Measurements from ENCODE around the gene NCF2.

Gene NCF2

DNA sequence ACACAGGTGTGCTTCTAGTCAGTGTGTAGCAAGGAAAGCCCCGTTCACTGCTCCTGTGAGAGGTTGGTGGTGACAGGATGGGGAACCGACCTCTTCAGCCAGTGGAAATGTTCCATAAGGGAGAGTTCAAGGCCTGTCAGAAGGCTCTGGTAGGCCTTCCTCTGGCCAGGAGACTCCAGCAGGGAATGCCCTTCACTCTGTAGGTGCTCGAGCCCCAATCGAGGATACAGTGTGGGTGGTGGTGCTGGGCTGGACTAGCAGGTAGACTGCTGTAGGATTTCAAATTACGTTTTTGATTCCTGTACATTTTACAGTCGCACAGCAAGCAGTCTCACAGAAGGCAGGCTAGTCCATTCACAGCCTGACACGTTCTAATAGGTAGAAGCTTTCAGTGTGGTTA, 37.8 kb downstream of the NCF2 start:
- no peak for DNase-seq (ENCODE audit: low read depth)

DNA sequence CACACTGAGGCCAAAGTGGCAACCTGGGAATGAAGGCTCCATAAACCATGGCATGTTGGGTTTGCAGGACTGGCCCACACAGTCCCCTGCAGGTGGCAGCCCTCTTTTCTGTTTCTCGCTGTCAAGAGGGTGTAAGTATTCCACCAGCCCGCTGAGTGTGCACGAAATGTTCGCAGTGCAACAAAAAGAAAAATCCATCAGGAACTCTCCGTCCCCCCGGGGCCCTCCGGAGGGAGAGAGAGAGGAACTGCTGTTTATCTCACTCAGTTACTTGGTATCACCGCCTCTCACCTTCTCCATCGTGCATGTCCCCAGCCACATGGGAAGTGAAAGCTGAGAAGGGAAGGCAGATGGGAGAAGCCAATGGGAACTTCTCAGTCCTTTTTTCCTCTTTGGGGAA, 38.3 kb downstream of the NCF2 start:
- DNase-seq (ENCODE audit: low read depth): no peak

DNA sequence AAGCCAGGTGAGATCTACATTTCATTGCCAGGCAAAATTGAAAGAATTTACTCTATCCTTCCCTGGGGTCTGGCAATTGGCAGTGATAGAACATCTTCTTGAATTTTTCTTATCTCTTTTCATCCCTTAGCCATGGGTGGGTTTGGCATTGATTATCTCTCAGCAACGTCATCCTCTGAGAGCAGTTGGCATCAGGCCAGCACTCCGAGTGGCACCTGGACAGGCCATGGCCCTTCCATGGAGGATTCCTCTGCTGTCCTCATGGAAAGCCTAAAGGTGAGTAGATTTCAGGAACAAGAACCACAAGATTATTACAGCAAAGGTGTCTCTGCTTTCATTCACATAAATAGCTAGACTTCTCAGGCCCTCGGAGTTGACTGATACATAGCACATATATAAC, 39.3 kb downstream of the NCF2 start:
- no peak for DNase-seq (ENCODE audit: low read depth)

DNA sequence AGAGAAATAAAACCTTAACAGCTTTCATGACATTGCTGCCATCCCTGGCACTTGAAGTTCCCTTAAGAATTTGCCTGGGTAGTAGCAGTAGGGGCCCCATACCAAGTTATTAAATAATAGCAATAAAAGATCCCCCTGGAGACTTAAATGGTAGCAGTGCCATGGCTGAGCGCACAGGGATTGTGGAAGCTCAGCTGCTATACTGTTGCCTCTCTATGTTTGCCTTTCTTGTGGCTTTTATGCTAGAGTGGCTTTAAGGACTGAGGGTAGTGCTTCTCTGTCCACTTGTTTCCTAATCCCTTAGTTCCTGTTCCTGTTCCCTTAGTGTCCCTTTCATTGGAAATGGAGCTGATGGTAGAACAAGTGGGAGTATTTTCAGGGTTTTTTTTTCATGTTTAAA, 42.1 kb downstream of the NCF2 start:
- no peak for DNase-seq (ENCODE audit: low read depth)

DNA sequence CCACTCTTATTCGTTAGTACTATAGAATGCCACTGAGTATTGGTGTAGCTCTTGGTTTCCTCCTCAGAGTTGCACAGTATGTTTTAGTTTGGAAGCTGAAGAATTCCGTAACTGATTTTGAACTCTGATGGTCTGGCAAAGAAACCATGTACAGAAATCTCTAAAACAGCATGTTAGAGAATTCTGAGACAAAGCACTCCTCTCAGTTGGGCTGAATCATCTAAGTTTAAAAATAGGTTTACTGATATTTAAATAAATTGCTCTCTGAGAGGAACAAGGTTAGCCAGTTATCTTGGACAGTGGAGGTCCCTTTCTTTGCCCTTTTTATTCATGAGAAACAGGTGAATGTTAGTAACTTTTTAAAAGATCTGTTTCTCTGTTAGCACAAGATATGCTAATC, 43.8 kb downstream of the NCF2 start:
- DNase-seq (ENCODE audit: low read depth): no peak

DNA sequence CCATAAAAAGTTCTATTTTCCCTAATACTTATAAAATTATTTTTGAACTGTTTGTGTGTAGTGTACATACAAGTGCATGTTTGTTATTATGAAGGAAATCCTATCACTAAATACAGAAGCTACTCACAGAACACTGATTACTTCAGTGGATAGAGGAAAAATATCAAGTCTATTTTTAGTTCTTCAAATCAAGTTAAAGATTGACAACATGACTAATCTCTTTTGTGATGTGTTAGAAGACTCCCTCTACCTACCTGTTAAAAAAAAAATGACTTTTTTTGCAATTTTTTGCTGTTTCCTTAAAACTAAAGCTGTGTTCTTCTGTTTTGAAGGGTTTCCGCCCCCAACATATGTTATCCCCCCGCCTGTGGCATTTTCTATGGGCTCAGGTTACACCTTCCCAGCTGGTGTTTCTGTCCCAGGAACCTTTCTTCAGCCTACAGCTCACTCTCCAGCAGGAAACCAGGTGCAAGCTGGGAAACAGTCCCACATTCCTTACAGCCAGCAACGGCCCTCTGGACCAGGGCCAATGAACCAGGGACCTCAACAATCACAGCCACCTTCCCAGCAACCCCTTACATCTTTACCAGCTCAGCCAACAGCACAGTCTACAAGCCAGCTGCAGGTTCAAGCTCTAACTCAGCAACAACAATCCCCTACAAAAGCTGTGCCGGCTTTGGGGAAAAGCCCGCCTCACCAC, 45.5 kb downstream of the NCF2 start:
- no peak for DNase-seq (ENCODE audit: low read depth)

DNA sequence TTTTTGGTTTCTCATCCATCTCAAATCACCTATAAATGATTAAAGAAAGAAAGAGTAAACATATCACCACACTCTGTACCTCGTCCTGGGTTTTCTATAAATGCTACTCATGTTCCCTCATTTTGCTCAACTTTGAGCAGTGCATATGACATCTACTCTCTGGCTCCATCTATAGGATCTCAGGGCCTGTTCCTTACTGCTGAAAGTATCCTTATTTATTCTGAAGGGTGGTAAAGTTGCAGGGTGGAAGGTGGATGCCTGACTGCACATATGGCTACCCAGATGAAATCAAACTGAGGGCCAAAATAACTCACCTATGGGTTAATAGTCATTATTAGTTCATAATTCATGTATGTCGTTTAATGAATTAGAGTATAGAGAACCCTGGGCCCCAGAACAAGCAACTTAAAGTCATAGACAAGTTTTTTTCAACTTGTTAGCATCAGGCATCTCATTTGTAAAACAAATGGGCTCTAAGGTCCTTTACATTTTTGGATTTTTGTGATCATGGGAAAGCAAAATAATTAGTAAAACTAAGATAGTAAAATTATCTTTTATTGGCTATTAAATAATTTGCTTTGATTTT, 46.5 kb downstream of the NCF2 start:
- DNase-seq (ENCODE audit: low read depth): no peak

DNA sequence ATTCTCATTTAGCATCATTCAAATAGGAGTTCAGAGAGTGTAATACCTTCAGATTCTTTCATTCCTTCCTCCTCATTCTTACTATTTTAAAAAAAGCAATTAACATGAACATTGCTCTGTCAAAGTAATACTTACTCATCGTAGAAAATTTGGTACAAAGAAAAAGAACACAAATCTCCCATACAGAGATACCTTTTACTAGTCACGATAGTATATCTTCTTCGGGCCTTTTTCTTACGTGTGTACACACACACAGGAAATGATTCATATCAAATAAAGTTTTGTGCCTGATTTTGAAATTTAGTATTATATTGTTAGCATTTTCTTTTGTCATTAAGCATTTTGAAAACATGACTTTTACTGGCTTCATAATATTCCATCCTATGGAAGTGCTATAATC, 52.9 kb downstream of the NCF2 start:
- no peak for DNase-seq (ENCODE audit: low read depth)

DNA sequence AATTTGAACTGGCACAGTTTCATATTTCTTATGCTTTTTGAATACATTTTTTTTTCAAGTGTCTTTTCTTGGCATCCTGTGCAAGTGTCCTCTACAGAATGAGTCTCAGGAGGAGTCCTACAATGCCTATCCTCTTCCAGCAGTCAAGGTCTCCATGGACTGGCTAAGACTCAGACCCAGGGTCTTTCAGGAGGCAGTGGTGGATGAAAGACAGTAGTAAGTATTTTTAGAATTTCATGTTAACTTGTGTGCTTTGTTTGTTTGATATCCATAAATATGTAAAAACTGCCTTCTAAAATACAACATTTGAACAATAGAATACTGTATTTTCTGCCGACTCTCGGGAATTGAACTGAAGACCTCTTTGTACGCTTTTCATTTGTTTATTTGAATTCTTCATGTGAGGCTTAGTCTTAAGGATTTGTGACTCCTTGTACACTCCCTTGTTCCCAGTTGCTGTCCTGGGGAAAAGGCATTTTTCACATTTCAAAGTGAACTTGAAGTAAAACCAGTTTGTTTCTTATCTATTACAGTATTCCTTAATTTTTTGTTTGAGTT, 56.6 kb downstream of the NCF2 start:
- DNase-seq (ENCODE audit: low read depth): no peak

DNA sequence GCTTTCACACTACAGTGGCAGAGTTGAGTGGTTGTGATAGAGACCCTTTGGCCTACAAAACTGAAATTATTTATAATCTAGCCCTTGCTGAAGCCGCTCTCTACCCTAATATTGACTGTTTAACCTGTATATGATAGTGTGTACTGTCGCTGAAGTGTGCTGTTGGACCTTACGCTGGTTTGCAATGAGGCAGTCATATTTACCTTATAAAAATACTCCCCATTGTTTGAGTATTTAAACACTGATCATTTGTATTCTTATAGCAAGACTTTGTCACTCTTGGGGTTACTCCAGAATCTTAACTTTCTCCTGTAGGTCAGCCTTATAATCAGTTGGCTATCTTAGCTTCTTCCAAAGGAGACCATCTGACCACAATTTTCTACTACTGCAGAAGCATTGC, 61.7 kb downstream of the NCF2 start:
- DNase-seq (ENCODE audit: low read depth): no peak

DNA sequence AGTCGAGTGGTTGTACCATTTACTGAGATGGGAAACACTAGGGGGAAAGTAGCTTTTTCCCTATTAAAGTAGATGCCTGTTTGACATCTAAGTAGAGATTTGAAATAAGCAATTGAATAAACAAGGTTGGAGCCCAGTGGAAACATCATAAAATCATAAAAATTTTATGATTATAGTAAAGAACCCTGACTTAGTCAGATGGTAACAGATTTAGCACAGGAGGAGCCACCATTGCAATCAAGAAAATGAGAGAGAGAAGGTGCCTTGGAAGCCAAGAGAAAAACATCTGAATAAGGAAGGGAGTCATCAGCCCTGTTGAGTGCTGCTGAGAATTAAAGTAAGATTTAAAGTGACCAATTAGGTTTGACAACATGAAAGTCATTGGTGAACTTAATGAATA, 68.2 kb downstream of the NCF2 start:
- no peak for DNase-seq (ENCODE audit: low read depth)

DNA sequence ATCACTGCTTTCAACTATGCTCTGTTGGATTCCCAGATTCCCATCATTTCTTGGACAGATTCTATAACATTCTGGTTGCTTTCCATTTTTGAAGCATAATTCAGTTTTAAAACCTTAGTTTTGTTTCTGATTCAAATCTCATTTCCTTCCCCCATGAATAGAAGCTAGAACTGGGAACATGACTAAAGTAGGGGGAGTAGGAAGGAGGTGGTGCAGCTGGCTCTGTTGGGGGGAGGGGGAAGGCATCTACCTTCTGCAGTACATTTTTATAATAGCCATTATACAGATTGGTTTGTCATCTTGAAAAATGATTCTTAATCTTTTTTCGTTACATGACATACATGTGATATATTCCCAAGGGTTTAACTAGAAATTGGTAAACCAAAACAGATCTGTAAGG, 69.9 kb downstream of the NCF2 start:
- no peak for DNase-seq (ENCODE audit: low read depth)

DNA sequence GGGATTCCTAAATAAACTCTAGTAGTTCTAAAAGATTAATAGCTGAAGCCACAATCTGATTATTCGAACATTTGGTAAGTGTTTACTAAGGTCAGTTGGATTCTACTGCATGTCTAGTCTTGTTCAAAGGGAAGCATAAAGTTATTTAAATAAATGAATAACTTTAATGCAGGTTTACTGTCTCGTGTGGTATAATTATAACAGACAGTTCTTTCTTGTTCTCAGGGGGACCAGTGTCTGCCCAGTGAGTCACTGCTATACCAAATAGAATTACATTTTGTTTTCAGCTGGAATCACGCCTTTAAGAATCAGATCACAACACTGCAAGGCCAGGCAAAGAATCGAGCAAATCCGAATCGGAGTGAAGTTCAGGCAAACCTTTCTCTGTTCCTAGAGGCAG, 72.9 kb downstream of the NCF2 start:
- no peak for DNase-seq (ENCODE audit: low read depth)

DNA sequence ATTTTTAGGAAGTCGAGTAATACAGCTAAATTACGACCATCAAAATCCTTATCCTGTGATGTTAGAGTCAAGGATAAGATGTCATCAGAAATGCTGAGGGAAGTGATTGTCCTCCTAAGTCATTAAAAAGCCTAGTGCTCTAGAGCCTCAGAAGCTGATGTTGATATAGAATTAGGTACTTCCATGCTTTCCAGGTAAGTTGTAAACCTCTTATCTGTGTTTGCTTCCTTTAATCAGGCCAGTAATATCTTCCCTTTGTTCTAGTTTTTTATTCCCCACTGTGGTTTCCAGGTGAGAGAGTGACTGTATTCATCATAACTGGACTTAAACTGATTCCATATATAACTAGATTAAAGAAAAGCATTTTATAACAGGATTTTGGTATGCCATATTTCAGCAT, 73.5 kb downstream of the NCF2 start:
- DNase-seq (ENCODE audit: low read depth): no peak

DNA sequence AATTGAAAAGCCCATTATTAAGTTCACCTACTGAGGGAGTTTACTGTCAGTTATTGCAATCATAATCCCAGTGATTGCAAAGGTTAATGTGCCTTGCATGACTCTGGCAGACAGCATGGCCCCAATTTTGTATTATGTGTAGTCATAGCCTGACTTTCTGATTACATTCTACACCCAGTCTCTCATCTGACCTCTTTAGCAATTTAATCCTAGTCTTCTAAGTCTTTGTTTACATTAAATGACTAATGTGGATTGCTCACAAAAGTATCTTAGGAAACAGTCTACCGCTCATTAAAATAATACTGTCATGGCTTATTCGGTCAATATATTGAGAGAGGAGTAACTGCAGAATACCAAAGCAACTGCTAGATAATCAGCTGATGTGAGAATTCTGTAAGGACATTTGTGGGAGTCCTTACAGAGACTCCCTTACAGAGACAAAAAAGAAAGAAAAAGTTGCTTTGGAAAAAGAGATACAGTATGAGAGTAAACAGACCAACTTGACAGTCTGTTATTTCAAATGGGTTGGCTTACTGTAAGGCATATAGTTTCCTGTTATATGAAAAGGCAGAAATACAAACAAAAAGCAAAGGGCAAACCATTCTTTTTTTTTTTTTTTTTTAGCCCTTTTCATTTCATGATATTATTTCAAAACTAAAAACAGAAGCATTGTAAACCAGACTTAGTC, 75.1 kb downstream of the NCF2 start:
- no peak for DNase-seq (ENCODE audit: low read depth)

DNA sequence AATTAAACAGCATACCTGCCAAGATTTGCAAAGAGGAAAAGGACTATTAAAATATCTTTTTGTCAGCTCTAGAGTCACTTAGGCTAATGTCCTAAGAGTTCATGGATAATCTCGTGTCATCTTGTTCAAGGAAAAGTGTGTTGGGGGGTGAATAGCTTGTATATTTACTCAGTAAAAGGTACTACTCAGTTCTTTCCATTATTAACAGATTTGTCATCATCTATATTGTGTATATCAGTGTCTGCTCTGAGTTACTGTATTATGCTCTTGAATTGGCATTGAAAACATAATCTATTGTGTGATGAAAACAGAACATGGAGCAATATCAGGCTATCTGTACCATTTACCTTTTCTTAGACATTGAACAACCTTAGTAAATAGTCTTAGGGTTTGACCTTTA, 76.0 kb downstream of the NCF2 start:
- no peak for DNase-seq (ENCODE audit: low read depth)

DNA sequence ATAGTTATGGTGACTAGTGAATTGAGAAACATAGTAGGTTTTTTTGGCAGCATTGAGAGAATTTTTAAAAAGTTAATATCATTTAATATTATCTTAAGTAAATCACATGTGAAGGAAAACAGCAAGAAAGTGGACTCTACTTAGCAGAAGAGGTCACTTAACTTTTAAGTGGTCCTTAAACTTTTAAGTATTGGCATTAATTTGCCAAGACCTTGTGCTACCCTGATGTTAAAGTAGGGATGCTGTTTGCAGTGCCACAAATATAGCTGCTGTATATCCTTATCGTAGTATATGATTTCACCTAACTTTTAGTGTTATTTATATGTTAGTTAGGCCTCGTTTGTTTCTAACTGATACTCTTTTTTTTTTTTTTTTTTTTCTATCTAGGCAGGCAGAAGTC, 77.8 kb downstream of the NCF2 start:
- no peak for DNase-seq (ENCODE audit: low read depth)

DNA sequence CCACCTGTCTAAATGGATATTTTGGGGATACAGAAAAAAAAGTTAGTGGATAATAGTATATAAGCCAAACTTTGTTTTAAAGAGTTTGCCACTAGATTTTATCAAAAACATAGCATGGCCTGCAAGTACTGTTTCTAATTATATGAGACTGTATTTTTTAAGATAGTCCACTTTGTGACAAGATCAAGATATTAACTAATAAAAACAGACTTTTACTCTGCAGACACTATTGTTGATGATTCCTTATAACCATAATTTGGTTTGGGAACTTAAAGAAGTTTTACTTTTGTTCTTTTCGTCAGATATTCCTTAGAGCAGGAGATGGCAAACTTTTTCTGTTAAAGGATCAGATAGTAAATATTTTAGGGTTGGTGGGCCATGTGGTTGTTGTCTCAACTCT, 81.6 kb downstream of the NCF2 start:
- no peak for DNase-seq (ENCODE audit: low read depth)

DNA sequence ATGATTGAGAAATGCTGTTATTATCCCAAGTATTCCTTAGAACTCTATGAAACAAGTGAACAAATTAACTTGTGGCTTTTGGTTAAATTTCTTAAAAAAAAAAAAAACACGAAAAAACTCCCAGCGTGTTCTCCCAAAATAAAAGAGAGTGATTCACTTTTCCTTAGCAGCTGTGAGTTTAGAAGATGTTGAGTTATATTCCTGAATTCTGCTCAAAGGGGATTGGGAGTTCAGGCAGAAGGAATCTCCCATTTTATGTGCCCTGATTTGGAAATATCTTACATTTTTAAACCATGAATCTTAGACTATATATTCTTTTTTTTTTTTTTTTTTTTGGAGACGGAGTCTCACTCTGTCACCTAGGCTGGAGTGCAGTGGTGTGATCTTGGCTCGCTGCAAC, 83.7 kb downstream of the NCF2 start:
- no peak for DNase-seq (ENCODE audit: low read depth)
